ENCODE measurements around the gene SLC16A14.

DNA sequence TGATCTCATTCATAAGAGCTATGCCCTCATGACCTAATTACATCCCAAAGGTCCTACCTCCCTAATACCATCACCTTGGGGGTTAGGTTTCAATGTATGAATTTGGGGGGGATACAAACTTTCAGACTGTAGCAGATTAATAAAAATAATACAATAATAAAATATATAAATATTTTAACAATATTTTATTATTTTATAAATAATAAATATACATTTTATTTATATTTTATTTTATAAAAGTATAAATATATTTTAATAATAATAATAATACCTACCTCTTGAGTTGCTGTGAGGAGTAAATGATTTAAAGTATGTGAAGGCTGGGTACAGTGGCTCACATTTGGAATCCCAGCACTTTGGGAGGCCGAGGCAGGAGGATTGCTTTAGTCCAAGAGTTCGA lies 8.1 kb upstream of the SLC16A14 start:
- TF ChIP-seq, protein P1, sequence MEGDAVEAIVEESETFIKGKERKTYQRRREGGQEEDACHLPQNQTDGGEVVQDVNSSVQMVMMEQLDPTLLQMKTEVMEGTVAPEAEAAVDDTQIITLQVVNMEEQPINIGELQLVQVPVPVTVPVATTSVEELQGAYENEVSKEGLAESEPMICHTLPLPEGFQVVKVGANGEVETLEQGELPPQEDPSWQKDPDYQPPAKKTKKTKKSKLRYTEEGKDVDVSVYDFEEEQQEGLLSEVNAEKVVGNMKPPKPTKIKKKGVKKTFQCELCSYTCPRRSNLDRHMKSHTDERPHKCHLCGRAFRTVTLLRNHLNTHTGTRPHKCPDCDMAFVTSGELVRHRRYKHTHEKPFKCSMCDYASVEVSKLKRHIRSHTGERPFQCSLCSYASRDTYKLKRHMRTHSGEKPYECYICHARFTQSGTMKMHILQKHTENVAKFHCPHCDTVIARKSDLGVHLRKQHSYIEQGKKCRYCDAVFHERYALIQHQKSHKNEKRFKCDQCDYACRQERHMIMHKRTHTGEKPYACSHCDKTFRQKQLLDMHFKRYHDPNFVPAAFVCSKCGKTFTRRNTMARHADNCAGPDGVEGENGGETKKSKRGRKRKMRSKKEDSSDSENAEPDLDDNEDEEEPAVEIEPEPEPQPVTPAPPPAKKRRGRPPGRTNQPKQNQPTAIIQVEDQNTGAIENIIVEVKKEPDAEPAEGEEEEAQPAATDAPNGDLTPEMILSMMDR (IDR thresholded peaks at IDR 0.05; ENCODE audit: control extremely low read depth in 1 of 3, insufficient read depth in 1 of 3, low read depth in 1 of 3, low read length in 3 of 3), result no peak
- TF ChIP-seq MAFK (IDR thresholded peaks at IDR 0.05; ENCODE audit: low read depth, low read length) (no peak), ZNF274 (IDR thresholded peaks at IDR 0.05; ENCODE audit: borderline replicate concordance, extremely low read depth, low read length) (no peak), TCF12 (IDR thresholded peaks at IDR 0.05; ENCODE audit: low read depth, low read length) (no peak), EP300 (IDR thresholded peaks at IDR 0.05; ENCODE audit: borderline replicate concordance in 1 of 2, low read depth in 2 of 2, low read length in 2 of 2) (no peak)
